GM23248 (cell line): ENCODE results near the gene FBLIM1. TPM values are rescaled to one million over a fixed set of nuclear protein-coding genes. Genes with fewer than 3 reads are reported as not detected.

Experiments
- DNase-seq: peaks from one replicate; pipeline ENCODE4 v3.0.0-alpha.2; 2015
- H2AFZ ChIP-seq: fragments of 200-600 bp; sonication (generic); 2 replicates; pipeline ENCODE4 v1.6.1; 2016; ENCODE audit warnings: antibody characterized with exemption
- H3F3A ChIP-seq: fragments of 200-600 bp; sonication (generic); 2 replicates; pipeline ENCODE4 v1.6.1; 2016; ENCODE audit warnings: mild to moderate bottlenecking, antibody characterized with exemption, mixed run types; ENCODE audit not compliant: insufficient read depth
- H3K27ac ChIP-seq: fragments of 200-600 bp; sonication (generic); 2 replicates; pipeline ENCODE4 v1.5.1; 2016; ENCODE audit warnings: mild to moderate bottlenecking
- H3K27me3 ChIP-seq: fragments of 200-600 bp; sonication (generic); replicated peaks from 2 replicates; pipeline ENCODE4 v1.6.1; 2016; ENCODE audit warnings: mild to moderate bottlenecking; ENCODE audit not compliant: insufficient read depth
- H3K36me3 ChIP-seq: fragments of 200-600 bp; sonication (generic); 2 replicates; pipeline ENCODE4 v1.6.1; 2016; ENCODE audit warnings: low read depth, mild to moderate bottlenecking
- H3K4me1 ChIP-seq: fragments of 200-600 bp; sonication (generic); 2 replicates; pipeline ENCODE4 v1.6.1; 2016; ENCODE audit warnings: mild to moderate bottlenecking; ENCODE audit not compliant: insufficient read depth
- H3K4me2 ChIP-seq: fragments of 200-600 bp; sonication (generic); one replicate; pipeline ENCODE4 v1.6.1; 2016; ENCODE audit warnings: mild to moderate bottlenecking; ENCODE audit not compliant: unreplicated experiment
- H3K4me3 ChIP-seq: fragments of 200-600 bp; sonication (generic); 2 replicates; pipeline ENCODE4 v1.5.1; 2016; ENCODE audit warnings: mild to moderate bottlenecking
- H3K79me2 ChIP-seq: fragments of 200-600 bp; sonication (generic); 2 replicates; pipeline ENCODE4 v1.6.1; 2016; ENCODE audit warnings: mild to moderate bottlenecking; ENCODE audit not compliant: insufficient read depth
- H3K9ac ChIP-seq: fragments of 200-600 bp; sonication (generic); 2 replicates; pipeline ENCODE4 v1.6.1; 2016; ENCODE audit warnings: mild to moderate bottlenecking
- H3K9me2 ChIP-seq: fragments of 200-600 bp; sonication (generic); 2 replicates; pipeline ENCODE4 v1.6.1; 2016; ENCODE audit warnings: mixed run types, mild to moderate bottlenecking, moderate library complexity; ENCODE audit not compliant: insufficient read depth
- H3K9me3 ChIP-seq: fragments of 200-600 bp; sonication (generic); one replicate; pipeline ENCODE4 v1.6.1; 2017; ENCODE audit warnings: low read depth
- H4K20me1 ChIP-seq: fragments of 200-600 bp; sonication (generic); 2 replicates; pipeline ENCODE4 v1.6.0; 2016; ENCODE audit not compliant: insufficient read depth
- EZH2 ChIP-seq: fragments of 200-600 bp; sonication (generic); IDR thresholded peaks from 2 replicates; pipeline ENCODE4 v1.6.1; 2018; ENCODE audit warnings: antibody characterized with exemption, mild to moderate bottlenecking; ENCODE audit not compliant: insufficient read depth, poor library complexity, severe bottlenecking
- EZH2phosphoT487 ChIP-seq: fragments of 200-600 bp; sonication (generic); IDR thresholded peaks from 2 replicates; pipeline ENCODE4 v1.6.1; 2018; ENCODE audit warnings: antibody characterized with exemption, moderate library complexity, mild to moderate bottlenecking, low read depth; ENCODE audit not compliant: insufficient read depth
- WGBS, 2 experiments: methylation state at CpG; one replicate each; pipeline ENCODE4 v1.1.6; 2015 to 2017; ENCODE audit warnings: low lambda C conversion rate in 2 of 2, low coverage in 1 of 2; ENCODE audit errors: missing lambda C conversion rate in 2 of 2; 5-methylcytosine and 5-hydroxymethylcytosine counted together
- in situ Hi-C: fragments of 300-500 bp; cut with MboI; formaldehyde crosslinking; loops from 2 replicates; pipeline ENCODE4 v1.15.0; 2020
- polyA plus RNA-seq: library from polyadenylated mRNA; unstranded; fragments of >200 nt; fragmentation: Nextera tagmentation; extraction: Ambion mirVana; gene quantifications from 2 replicates; pipeline ENCODE4 v1.2.1, GENCODE V29; 2016
- total RNA-seq: library from RNA; depleted of rRNA; stranded (reverse); fragments of >200 nt; shearing (Covaris generic); gene quantifications from 2 replicates; pipeline ENCODE4 v1.2.3, GENCODE V29; 2014

FBLIM1 gene
- total and polyA plus RNA-seq, 2 experiments from 2014 or later = 63.3 to 69.9 TPM

- H3K79me2 ChIP-seq = no peaks in the 10 kb centered on the region
- 85 to 86% methylated on average over 14 of the region's 14 CpGs for WGBS, 2 experiments
- H3K9me3 ChIP-seq = no peaks in the 10 kb centered on the region
- H3K4me2 ChIP-seq = no peak overlapping the region
- in situ Hi-C loops = no loop called here
- peak; percentile 42 for DNase-seq
- no peak overlapping the region for H3K4me3 ChIP-seq
- TF ChIP-seq EZH2phosphoT487 (no peak), EZH2 (no peak)
- no peaks in the 10 kb centered on the region for H3K36me3 ChIP-seq
- peaks cover 85% of the 10 kb centered on the region for H3K4me1 ChIP-seq
- H3K9me2 ChIP-seq = no peaks in the 10 kb centered on the region
- no peaks in the 10 kb centered on the region for H4K20me1 ChIP-seq
- no peak overlapping the region for H2AFZ ChIP-seq
- H3K27me3 ChIP-seq = no peaks in the 10 kb centered on the region
- H3F3A ChIP-seq = peaks cover 63% of the 10 kb centered on the region
- H3K9ac ChIP-seq = 0 out of 2 replicates have a peak overlapping the region, but pooled peaks have one; percentile 46
- H3K27ac ChIP-seq = peak overlapping the region; percentile 91
Observed at GRCh38 chr1:15797614-15798390, 39.2 kb downstream of the FBLIM1 start.

GRCh38 chr1:15799004-15799867 lies 40.6 kb downstream of the FBLIM1 start:
- Histone ChIP-seq H3K9me3 (no peaks in the 10 kb centered on the region), H3F3A (peaks cover 57% of the 10 kb centered on the region), H3K36me3 (no peaks in the 10 kb centered on the region), H3K9me2 (no peaks in the 10 kb centered on the region), H3K9ac (peak overlapping the region; percentile 67), H3K27ac (peak overlapping the region; percentile 91), H2AFZ (no peak overlapping the region), H3K4me3 (peak overlapping the region; percentile 20; the same call in 1 of the 2 replicates), H3K4me1 (peaks cover 84% of the 10 kb centered on the region), H4K20me1 (no peaks in the 10 kb centered on the region), H3K27me3 (no peaks in the 10 kb centered on the region), H3K4me2 (peak overlapping the region; percentile 63), H3K79me2 (no peaks in the 10 kb centered on the region)
- WGBS, 2 experiments = 3 to 7% methylated on average over 9 of the region's 9 CpGs
- in situ Hi-C loops = no loop called here
- no peak for TF ChIP-seq EZH2phosphoT487
- TF ChIP-seq EZH2 = no peak
- DNase-seq = peak; percentile 98

GRCh38 chr1:15799928-15800835 lies 41.6 kb downstream of the FBLIM1 start:
- no peaks in the 10 kb centered on the region for H4K20me1 ChIP-seq
- no peak overlapping the region for H2AFZ ChIP-seq
- peak overlapping the region; percentile 62 for H3K4me2 ChIP-seq
- TF ChIP-seq EZH2 (no peak), EZH2phosphoT487 (no peak)
- peak overlapping the region; percentile 67 for H3K9ac ChIP-seq
- H3K27ac ChIP-seq = peak overlapping the region; percentile 91
- no peaks in the 10 kb centered on the region for H3K9me3 ChIP-seq
- 16 to 20% methylated on average over 22 of the region's 22 CpGs for WGBS, 2 experiments
- H3F3A ChIP-seq = peaks cover 48% of the 10 kb centered on the region
- no peaks in the 10 kb centered on the region for H3K9me2 ChIP-seq
- no peaks in the 10 kb centered on the region for H3K79me2 ChIP-seq
- DNase-seq = peak; percentile 72
- H3K4me3 ChIP-seq = peak overlapping the region; percentile 22; the same call in 1 of the 2 replicates
- H3K4me1 ChIP-seq = peaks cover 75% of the 10 kb centered on the region
- in situ Hi-C loops = no loop called here
- no peaks in the 10 kb centered on the region for H3K27me3 ChIP-seq
- H3K36me3 ChIP-seq = no peaks in the 10 kb centered on the region
